ENCODE results near the gene TM9SF1.

The TM9SF1 gene

GRCh38 chr14:24195186-24196070 is at the start of gene TM9SF1:
Gene TM9SF1, minus strand, starts transcription at chr14:24195441. Its CDS starts 422 bp downstream, at chr14:24195019.
- peak; percentile 90 for DNase-seq

- DNase-seq, result no peak
Observed at GRCh38 chr14:24243336-24243836, 48.1 kb upstream of the TM9SF1 start.

GRCh38 chr14:24241829-24242443 is 46.7 kb upstream of the TM9SF1 start:
- peak; percentile 91 for DNase-seq

- DNase-seq, result no peak
Observed at GRCh38 chr14:24240110-24240918, 45.1 kb upstream of the TM9SF1 start.

- DNase-seq, result no peak
Observed at GRCh38 chr14:24238527-24239037, 43.3 kb upstream of the TM9SF1 start.

GRCh38 chr14:24238123-24238522 is 42.9 kb upstream of the TM9SF1 start:
- no peak for DNase-seq

GRCh38 chr14:24237463-24237955 is 42.3 kb upstream of the TM9SF1 start:
- no peak for DNase-seq

GRCh38 chr14:24236689-24237462 is 41.6 kb upstream of the TM9SF1 start:
- no peak for DNase-seq

- no peak for DNase-seq
Observed at GRCh38 chr14:24235804-24236688, 40.8 kb upstream of the TM9SF1 start.

- no peak for DNase-seq
Observed at GRCh38 chr14:24234095-24235005, 39.1 kb upstream of the TM9SF1 start.

GRCh38 chr14:24233538-24233866 is 38.3 kb upstream of the TM9SF1 start:
- DNase-seq, result no peak

GRCh38 chr14:24232645-24233537 is 37.6 kb upstream of the TM9SF1 start, which contains the start of gene GMPR2:
Gene GMPR2, plus strand, starts transcription at chr14:24232929. Its CDS starts 325 bp downstream, at chr14:24233254.
- no peak for DNase-seq

GRCh38 chr14:24232121-24232644 is 36.9 kb upstream of the TM9SF1 start, which contains the start of gene NEDD8:
Gene NEDD8, minus strand, starts transcription at chr14:24232367. Its CDS starts 100 bp downstream, at chr14:24232267.
- peak; percentile 89 for DNase-seq

- no peak for DNase-seq
Observed at GRCh38 chr14:24231263-24232120, 36.3 kb upstream of the TM9SF1 start.

GRCh38 chr14:24228902-24229301 is 33.7 kb upstream of the TM9SF1 start:
- DNase-seq, result no peak

GRCh38 chr14:24226473-24226872 is 31.2 kb upstream of the TM9SF1 start:
- no peak for DNase-seq

- no peak for DNase-seq
Observed at GRCh38 chr14:24224618-24225071, 29.4 kb upstream of the TM9SF1 start.

Measured in CD4-positive, alpha-beta T cell treated with Interleukin-4 for 4 hours (primary cell).